Thymus (tissue), 11 donors: Measurements from ENCODE around the gene DNAJB6. TPM values are rescaled to one million over a fixed set of nuclear protein-coding genes. Genes with fewer than 3 reads are reported as not detected.

Source experiments
- DNase-seq, 9 donors: peaks; one replicate each; pipeline ENCODE4 v3.0.0-alpha.2; 2013; ENCODE audit warnings: low spot score in 9 of 9, low read depth in 6 of 9, missing footprints in 1 of 9
- H3K27ac ChIP-seq, 2 donors: one replicate each; pipeline ENCODE4 v1.5.1; 2013; ENCODE audit warnings: control low read depth in 1 of 2, low read depth in 1 of 2, low read length in 1 of 2, mild to moderate bottlenecking in 1 of 2, moderate library complexity in 1 of 2
- H3K27me3 ChIP-seq, 2 donors: one replicate each; pipeline ENCODE4 v1.5.1; 2013; ENCODE audit warnings: low read length in 1 of 2; ENCODE audit not compliant: control insufficient read depth in 2 of 2, insufficient read depth in 1 of 2
- H3K36me3 ChIP-seq, 2 donors: one replicate each; pipeline ENCODE4 v1.5.1; 2013; ENCODE audit warnings: low read length in 1 of 2, mild to moderate bottlenecking in 1 of 2, moderate library complexity in 1 of 2; ENCODE audit not compliant: control insufficient read depth in 2 of 2, insufficient read depth in 2 of 2
- H3K4me1 ChIP-seq, 2 donors: one replicate each; pipeline ENCODE4 v1.5.1; 2013; ENCODE audit warnings: low read length in 2 of 2; ENCODE audit not compliant: control insufficient read depth in 2 of 2, insufficient read depth in 2 of 2
- H3K4me3 ChIP-seq, 2 donors: one replicate each; pipeline ENCODE4 v1.5.1; 2013; ENCODE audit warnings: low read length in 2 of 2, control low read depth in 1 of 2, mild to moderate bottlenecking in 1 of 2
- H3K9me3 ChIP-seq, 2 donors: one replicate each; pipeline ENCODE4 v1.5.1; 2013; ENCODE audit warnings: low read length in 1 of 2, mild to moderate bottlenecking in 1 of 2; ENCODE audit not compliant: control insufficient read depth in 2 of 2, insufficient read depth in 1 of 2
- WGBS: extraction: QIAGEN DNeasy Blood & Tissue Kit; methylation state at CpG from one replicate; pipeline ENCODE4 v1.1.7; 2013; 5-methylcytosine and 5-hydroxymethylcytosine counted together
- polyA plus RNA-seq: library from polyadenylated mRNA; stranded (reverse); fragments of 200-250 nt; gene quantifications from one replicate; pipeline ENCODE4 v1.2.3, GENCODE V29; 2013
- total RNA-seq: library from RNA; stranded (reverse); fragments of 120-200 nt; gene quantifications from one replicate; pipeline ENCODE4 v1.2.4, GENCODE V29; 2013
- donor health status: healthy.

The DNAJB6 gene
- total and polyA plus RNA-seq, 2 donors, result 78.6 to 166 TPM

GRCh38 chr7:157370742-157371141 lies 33.9 kb downstream of the DNAJB6 start:
- peaks cover 2 to 4% of the 10 kb centered on the region in 2 donors for H3K4me1 ChIP-seq
- H3K9me3 ChIP-seq, result no peaks in the 10 kb centered on the region
- WGBS, result 94% methylated on average over 10 of the region's 10 CpGs
- H3K27ac ChIP-seq, result no peak overlapping the region
- peaks cover 71 to 83% of the 10 kb centered on the region in 2 donors for H3K36me3 ChIP-seq
- H3K4me3 ChIP-seq, result no peak overlapping the region
- no peak for DNase-seq
- H3K27me3 ChIP-seq, result no peaks in the 10 kb centered on the region

DNA sequence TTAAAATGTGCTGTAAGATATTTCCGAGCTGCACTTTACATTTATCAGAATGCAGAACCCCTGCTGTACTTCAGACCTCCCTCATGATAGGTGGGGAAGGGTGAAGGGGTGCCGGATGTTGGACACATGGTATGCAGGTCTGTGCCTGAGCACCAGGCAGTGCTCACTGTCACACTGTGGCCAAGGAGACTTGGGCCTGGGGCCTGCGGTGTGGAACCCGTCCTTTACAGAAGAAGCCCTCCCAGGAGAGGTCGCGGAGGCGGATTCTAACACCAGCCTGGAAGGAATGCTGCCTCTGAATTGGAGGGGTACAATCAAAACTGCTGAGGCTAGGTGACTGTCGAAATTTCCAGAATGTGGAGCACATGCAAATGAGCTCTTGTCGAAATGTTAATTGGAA lies 34.5 kb downstream of the DNAJB6 start:
- no peak overlapping the region for H3K4me3 ChIP-seq
- peaks cover 70 to 77% of the 10 kb centered on the region in 2 donors for H3K36me3 ChIP-seq
- H3K27me3 ChIP-seq, result no peaks in the 10 kb centered on the region
- no peak for DNase-seq
- H3K9me3 ChIP-seq, result no peaks in the 10 kb centered on the region
- 98% methylated on average over 9 of the region's 9 CpGs for WGBS
- H3K4me1 ChIP-seq, result peaks cover 3 to 4% of the 10 kb centered on the region in 2 donors
- H3K27ac ChIP-seq, result no peak overlapping the region

GRCh38 chr7:157372300-157373232 lies 35.8 kb downstream of the DNAJB6 start:
- DNase-seq, result no peak
- peaks cover 65 to 69% of the 10 kb centered on the region in 2 donors for H3K36me3 ChIP-seq
- WGBS, result 97% methylated on average over 24 of the region's 24 CpGs
- no peaks in the 10 kb centered on the region for H3K9me3 ChIP-seq
- peaks cover 4 to 7% of the 10 kb centered on the region in 2 donors for H3K4me1 ChIP-seq
- H3K27ac ChIP-seq, result no peak overlapping the region
- no peak overlapping the region for H3K4me3 ChIP-seq
- no peaks in the 10 kb centered on the region for H3K27me3 ChIP-seq

- H3K4me3 ChIP-seq, result no peak overlapping the region
- 98% methylated on average over 7 of the region's 7 CpGs for WGBS
- no peaks in the 10 kb centered on the region for H3K9me3 ChIP-seq
- no peak overlapping the region for H3K27ac ChIP-seq
- no peak for DNase-seq
- no peaks in the 10 kb centered on the region for H3K27me3 ChIP-seq
- peaks cover 62 to 65% of the 10 kb centered on the region in 2 donors for H3K36me3 ChIP-seq
- H3K4me1 ChIP-seq, result peaks cover 4 to 7% of the 10 kb centered on the region in 2 donors
Measured at GRCh38 chr7:157373493-157373892, 36.7 kb downstream of the DNAJB6 start.

DNA sequence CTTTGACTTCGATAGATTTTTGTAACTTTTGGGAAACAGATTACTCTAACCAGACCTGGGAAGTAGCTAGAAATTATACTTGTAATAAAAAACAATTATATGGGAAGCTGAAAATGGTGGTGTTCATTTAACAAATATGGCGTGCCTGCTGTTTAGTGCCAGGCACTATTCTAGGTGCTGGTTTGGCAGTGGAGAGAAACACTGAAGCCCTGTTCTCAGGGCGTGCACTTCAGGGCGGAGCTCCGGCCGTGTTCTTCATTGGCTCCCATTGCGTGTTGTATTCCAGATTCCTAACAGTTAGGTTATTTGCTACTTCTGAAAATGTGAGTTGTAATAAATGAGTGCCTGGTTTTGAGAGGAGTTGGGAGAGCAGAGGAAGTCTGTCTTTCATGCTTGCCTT lies 38.6 kb downstream of the DNAJB6 start:
- peaks cover 4 to 7% of the 10 kb centered on the region in 2 donors for H3K4me1 ChIP-seq
- peaks cover 54 to 55% of the 10 kb centered on the region in 2 donors for H3K36me3 ChIP-seq
- no peak overlapping the region for H3K27ac ChIP-seq
- WGBS, result 98% methylated on average over 7 of the region's 7 CpGs
- no peaks in the 10 kb centered on the region for H3K27me3 ChIP-seq
- H3K9me3 ChIP-seq, result no peaks in the 10 kb centered on the region
- H3K4me3 ChIP-seq, result no peak overlapping the region
- no peak for DNase-seq

- no peak overlapping the region for H3K4me3 ChIP-seq
- DNase-seq, result no peak
- 96% methylated on average over 11 of the region's 11 CpGs for WGBS
- no peak overlapping the region for H3K27ac ChIP-seq
- H3K4me1 ChIP-seq, result peaks cover 4 to 7% of the 10 kb centered on the region in 2 donors
- H3K27me3 ChIP-seq, result no peaks in the 10 kb centered on the region
- H3K36me3 ChIP-seq, result peaks cover 51 to 52% of the 10 kb centered on the region in 2 donors
- no peaks in the 10 kb centered on the region for H3K9me3 ChIP-seq
Measured at GRCh38 chr7:157377436-157378124, 40.8 kb downstream of the DNAJB6 start.

DNA sequence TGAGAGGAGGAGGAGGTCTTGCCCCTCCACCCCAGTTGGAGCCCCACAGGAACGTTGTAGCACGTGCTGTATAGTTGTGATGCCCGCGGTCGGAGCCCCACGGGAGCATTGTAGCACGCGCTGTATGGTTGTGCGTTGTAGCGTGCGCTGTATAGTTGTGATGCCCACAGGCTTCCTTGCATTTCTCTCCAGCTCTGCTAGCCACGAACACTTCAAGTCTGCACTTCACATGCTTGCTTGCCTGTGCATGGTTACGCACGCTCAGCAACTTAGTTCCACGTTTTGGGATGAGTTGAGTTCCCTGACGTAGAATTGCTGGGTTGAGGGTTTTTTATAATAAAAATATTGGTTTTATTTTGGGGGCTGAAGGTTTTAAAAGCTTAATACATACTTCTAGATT lies 41.6 kb downstream of the DNAJB6 start:
- no peaks in the 10 kb centered on the region for H3K27me3 ChIP-seq
- peaks cover 4 to 7% of the 10 kb centered on the region in 2 donors for H3K4me1 ChIP-seq
- DNase-seq, result no peak
- no peak overlapping the region for H3K4me3 ChIP-seq
- WGBS, result 97% methylated on average over 16 of the region's 16 CpGs
- no peak overlapping the region for H3K27ac ChIP-seq
- H3K36me3 ChIP-seq, result peaks cover 52 to 54% of the 10 kb centered on the region in 2 donors
- H3K9me3 ChIP-seq, result no peaks in the 10 kb centered on the region

DNA sequence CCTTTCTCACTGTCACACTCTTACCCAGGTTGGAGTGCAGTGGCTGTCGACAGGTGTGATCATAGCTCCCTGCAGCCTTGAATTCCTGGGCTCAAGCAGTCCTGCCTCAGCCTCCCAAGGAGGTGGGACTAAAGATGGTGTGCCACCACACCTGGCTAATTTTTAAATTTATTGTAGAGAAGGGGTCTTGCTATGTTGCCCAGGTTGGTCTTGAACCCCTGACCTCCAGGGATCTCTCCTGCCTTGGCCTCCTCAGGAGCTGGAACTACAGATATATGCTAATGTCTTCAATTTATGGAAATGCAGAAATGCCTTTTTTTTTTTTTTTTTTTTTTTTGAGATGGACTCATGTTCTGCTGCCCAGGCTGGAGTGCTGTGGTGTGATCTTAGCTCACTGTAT lies 42.7 kb downstream of the DNAJB6 start:
- Histone ChIP-seq H3K9me3 (no peaks in the 10 kb centered on the region), H3K27me3 (no peaks in the 10 kb centered on the region), H3K4me3 (no peak overlapping the region), H3K36me3 (peaks cover 53 to 56% of the 10 kb centered on the region in 2 donors), H3K27ac (no peak overlapping the region), H3K4me1 (peaks cover 4 to 7% of the 10 kb centered on the region in 2 donors)
- 98% methylated on average over 1 of the region's 1 CpG for WGBS
- no peak for DNase-seq

GRCh38 chr7:157380416-157380815 lies 43.6 kb downstream of the DNAJB6 start:
- Histone ChIP-seq H3K27me3 (no peaks in the 10 kb centered on the region), H3K27ac (no peak overlapping the region), H3K36me3 (peaks cover 52 to 54% of the 10 kb centered on the region in 2 donors), H3K9me3 (no peaks in the 10 kb centered on the region), H3K4me1 (peaks cover 0 to 7% of the 10 kb centered on the region in 2 donors), H3K4me3 (no peak overlapping the region)
- WGBS, result 93% methylated on average over 7 of the region's 7 CpGs
- DNase-seq, result no peak
